ENCODE results near the gene COX11. TPM values are rescaled to one million over a fixed set of nuclear protein-coding genes. Genes with fewer than 3 reads are reported as not detected.

The COX11 gene
- total RNA-seq, 1 experiment from 2014 or later: 65.0 TPM

DNA sequence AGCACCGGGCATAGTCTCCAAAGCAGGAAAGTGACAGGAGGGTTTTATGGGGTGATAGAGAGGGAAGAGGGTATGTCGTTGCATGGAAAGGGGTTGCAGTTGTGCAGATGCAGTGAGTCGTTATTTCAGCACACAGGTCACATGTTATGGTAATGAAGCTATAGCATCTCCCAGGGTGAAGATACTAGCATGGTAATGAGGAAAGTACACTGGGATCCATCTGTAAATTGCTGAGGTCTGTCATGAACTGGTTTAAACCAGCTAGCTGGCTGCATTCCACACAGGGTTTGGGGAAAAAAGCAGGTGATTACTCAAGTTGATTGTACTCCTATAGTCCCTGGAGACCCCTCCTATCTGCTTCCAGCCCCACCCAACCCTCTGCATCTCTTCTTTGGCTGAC lies 11.7 kb downstream of the COX11 start:
- ATAC-seq (peak; percentile 80), DNase-seq (ENCODE audit: low spot score) (no peak)
- no peaks in the 10 kb centered on the region for H3K9me3 Mint-ChIP-seq
- H3K4me3 Mint-ChIP-seq: no peak overlapping the region
- peaks cover 13% of the 10 kb centered on the region for H3K4me1 Mint-ChIP-seq
- peaks cover 54% of the 10 kb centered on the region for H3K36me3 Mint-ChIP-seq
- TF ChIP-seq TP53 (CRISPR knock-in tag; IDR thresholded peaks at IDR 0.05): no peak
- no peak for TF ChIP-seq ZNF317 (CRISPR knock-in tag; IDR thresholded peaks at IDR 0.05; ENCODE audit: borderline replicate concordance, low read depth)
- TF ChIP-seq, protein P1, sequence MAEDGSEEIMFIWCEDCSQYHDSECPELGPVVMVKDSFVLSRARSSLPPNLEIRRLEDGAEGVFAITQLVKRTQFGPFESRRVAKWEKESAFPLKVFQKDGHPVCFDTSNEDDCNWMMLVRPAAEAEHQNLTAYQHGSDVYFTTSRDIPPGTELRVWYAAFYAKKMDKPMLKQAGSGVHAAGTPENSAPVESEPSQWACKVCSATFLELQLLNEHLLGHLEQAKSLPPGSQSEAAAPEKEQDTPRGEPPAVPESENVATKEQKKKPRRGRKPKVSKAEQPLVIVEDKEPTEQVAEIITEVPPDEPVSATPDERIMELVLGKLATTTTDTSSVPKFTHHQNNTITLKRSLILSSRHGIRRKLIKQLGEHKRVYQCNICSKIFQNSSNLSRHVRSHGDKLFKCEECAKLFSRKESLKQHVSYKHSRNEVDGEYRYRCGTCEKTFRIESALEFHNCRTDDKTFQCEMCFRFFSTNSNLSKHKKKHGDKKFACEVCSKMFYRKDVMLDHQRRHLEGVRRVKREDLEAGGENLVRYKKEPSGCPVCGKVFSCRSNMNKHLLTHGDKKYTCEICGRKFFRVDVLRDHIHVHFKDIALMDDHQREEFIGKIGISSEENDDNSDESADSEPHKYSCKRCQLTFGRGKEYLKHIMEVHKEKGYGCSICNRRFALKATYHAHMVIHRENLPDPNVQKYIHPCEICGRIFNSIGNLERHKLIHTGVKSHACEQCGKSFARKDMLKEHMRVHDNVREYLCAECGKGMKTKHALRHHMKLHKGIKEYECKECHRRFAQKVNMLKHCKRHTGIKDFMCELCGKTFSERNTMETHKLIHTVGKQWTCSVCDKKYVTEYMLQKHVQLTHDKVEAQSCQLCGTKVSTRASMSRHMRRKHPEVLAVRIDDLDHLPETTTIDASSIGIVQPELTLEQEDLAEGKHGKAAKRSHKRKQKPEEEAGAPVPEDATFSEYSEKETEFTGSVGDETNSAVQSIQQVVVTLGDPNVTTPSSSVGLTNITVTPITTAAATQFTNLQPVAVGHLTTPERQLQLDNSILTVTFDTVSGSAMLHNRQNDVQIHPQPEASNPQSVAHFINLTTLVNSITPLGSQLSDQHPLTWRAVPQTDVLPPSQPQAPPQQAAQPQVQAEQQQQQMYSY (CRISPR knock-in tag; IDR thresholded peaks at IDR 0.05): no peak
- TF ChIP-seq GRHL2 (CRISPR knock-in tag; IDR thresholded peaks at IDR 0.05; ENCODE audit: insufficient replicate concordance, severe bottlenecking): no peak
- TF ChIP-seq, protein P2, sequence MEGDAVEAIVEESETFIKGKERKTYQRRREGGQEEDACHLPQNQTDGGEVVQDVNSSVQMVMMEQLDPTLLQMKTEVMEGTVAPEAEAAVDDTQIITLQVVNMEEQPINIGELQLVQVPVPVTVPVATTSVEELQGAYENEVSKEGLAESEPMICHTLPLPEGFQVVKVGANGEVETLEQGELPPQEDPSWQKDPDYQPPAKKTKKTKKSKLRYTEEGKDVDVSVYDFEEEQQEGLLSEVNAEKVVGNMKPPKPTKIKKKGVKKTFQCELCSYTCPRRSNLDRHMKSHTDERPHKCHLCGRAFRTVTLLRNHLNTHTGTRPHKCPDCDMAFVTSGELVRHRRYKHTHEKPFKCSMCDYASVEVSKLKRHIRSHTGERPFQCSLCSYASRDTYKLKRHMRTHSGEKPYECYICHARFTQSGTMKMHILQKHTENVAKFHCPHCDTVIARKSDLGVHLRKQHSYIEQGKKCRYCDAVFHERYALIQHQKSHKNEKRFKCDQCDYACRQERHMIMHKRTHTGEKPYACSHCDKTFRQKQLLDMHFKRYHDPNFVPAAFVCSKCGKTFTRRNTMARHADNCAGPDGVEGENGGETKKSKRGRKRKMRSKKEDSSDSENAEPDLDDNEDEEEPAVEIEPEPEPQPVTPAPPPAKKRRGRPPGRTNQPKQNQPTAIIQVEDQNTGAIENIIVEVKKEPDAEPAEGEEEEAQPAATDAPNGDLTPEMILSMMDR (IDR thresholded peaks at IDR 0.05): no peak
- TF ChIP-seq SMAD4 (CRISPR knock-in tag; IDR thresholded peaks at IDR 0.05): no peak
- TF ChIP-seq FOXJ3 (CRISPR knock-in tag; IDR thresholded peaks at IDR 0.05; ENCODE audit: borderline replicate concordance): no peak
- TF ChIP-seq, protein P3, sequence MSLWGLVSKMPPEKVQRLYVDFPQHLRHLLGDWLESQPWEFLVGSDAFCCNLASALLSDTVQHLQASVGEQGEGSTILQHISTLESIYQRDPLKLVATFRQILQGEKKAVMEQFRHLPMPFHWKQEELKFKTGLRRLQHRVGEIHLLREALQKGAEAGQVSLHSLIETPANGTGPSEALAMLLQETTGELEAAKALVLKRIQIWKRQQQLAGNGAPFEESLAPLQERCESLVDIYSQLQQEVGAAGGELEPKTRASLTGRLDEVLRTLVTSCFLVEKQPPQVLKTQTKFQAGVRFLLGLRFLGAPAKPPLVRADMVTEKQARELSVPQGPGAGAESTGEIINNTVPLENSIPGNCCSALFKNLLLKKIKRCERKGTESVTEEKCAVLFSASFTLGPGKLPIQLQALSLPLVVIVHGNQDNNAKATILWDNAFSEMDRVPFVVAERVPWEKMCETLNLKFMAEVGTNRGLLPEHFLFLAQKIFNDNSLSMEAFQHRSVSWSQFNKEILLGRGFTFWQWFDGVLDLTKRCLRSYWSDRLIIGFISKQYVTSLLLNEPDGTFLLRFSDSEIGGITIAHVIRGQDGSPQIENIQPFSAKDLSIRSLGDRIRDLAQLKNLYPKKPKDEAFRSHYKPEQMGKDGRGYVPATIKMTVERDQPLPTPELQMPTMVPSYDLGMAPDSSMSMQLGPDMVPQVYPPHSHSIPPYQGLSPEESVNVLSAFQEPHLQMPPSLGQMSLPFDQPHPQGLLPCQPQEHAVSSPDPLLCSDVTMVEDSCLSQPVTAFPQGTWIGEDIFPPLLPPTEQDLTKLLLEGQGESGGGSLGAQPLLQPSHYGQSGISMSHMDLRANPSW (CRISPR knock-in tag; conservative IDR thresholded peaks at IDR 0.05; ENCODE audit: low read depth): no peak
- H3K27me3 Mint-ChIP-seq (ENCODE audit: low read depth): no peaks in the 10 kb centered on the region
- ChIA-PET POLR2A (no interaction called here), CTCF (interaction anchor here (1.1 kb wide), 1 partner anchor 49 kb away, joined by 3 read pairs; no protein-coding TSS in a partner anchor)
- peak overlapping the region; percentile 76 for H3K27ac Mint-ChIP-seq

DNA sequence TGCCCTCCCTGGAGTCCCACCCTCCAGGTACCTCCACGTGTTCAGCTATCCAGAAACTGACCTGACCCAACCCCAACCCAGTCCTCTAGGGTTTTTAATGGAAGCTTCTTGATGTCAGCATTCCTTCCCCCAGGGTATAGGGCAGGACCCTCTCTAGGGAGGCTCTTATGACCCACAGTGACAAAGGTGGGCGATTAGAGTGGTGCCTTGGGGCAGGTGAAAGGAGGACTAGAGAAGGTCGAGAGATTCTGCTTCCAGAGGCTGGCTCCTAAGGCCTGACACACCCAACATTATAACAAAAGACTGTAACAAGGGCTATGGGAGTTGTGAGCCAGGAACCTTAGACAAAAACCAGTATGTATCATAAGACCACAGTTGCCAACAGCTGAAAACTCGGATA lies 17.2 kb downstream of the COX11 start:
- Mint-ChIP-seq H3K27ac (no peak overlapping the region), H3K27me3 (ENCODE audit: low read depth) (no peaks in the 10 kb centered on the region), H3K4me1 (no peaks in the 10 kb centered on the region), H3K36me3 (peaks cover 66% of the 10 kb centered on the region), H3K4me3 (no peak overlapping the region), H3K9me3 (no peaks in the 10 kb centered on the region)
- ATAC-seq: no peak
- no peak for DNase-seq (ENCODE audit: low spot score)
- ChIA-PET CTCF (no interaction called here), POLR2A (no interaction called here)
- TF ChIP-seq, protein P4, sequence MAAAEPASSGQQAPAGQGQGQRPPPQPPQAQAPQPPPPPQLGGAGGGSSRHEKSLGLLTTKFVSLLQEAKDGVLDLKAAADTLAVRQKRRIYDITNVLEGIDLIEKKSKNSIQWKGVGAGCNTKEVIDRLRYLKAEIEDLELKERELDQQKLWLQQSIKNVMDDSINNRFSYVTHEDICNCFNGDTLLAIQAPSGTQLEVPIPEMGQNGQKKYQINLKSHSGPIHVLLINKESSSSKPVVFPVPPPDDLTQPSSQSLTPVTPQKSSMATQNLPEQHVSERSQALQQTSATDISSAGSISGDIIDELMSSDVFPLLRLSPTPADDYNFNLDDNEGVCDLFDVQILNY (CRISPR knock-in tag; IDR thresholded peaks at IDR 0.05): no peak
- TF ChIP-seq, protein P5, sequence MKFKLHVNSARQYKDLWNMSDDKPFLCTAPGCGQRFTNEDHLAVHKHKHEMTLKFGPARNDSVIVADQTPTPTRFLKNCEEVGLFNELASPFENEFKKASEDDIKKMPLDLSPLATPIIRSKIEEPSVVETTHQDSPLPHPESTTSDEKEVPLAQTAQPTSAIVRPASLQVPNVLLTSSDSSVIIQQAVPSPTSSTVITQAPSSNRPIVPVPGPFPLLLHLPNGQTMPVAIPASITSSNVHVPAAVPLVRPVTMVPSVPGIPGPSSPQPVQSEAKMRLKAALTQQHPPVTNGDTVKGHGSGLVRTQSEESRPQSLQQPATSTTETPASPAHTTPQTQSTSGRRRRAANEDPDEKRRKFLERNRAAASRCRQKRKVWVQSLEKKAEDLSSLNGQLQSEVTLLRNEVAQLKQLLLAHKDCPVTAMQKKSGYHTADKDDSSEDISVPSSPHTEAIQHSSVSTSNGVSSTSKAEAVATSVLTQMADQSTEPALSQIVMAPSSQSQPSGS (CRISPR knock-in tag; IDR thresholded peaks at IDR 0.05; ENCODE audit: borderline replicate concordance, low read depth): no peak
- TF ChIP-seq CREM (CRISPR knock-in tag; IDR thresholded peaks at IDR 0.05) (no peak), ETV6 (CRISPR knock-in tag; IDR thresholded peaks at IDR 0.05) (no peak), ZNF138 (CRISPR knock-in tag; conservative IDR thresholded peaks at IDR 0.05) (no peak), GTF2I (CRISPR knock-in tag; conservative IDR thresholded peaks at IDR 0.05) (no peak), IRF2 (CRISPR knock-in tag; IDR thresholded peaks at IDR 0.05; ENCODE audit: borderline replicate concordance, low read depth) (no peak), ZNF416 (CRISPR knock-in tag; IDR thresholded peaks at IDR 0.05) (no peak)
- TF ChIP-seq, protein P1 (CRISPR knock-in tag; IDR thresholded peaks at IDR 0.05): no peak
- TF ChIP-seq, protein P6, sequence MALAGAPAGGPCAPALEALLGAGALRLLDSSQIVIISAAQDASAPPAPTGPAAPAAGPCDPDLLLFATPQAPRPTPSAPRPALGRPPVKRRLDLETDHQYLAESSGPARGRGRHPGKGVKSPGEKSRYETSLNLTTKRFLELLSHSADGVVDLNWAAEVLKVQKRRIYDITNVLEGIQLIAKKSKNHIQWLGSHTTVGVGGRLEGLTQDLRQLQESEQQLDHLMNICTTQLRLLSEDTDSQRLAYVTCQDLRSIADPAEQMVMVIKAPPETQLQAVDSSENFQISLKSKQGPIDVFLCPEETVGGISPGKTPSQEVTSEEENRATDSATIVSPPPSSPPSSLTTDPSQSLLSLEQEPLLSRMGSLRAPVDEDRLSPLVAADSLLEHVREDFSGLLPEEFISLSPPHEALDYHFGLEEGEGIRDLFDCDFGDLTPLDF (CRISPR knock-in tag; IDR thresholded peaks at IDR 0.05): no peak
- TF ChIP-seq, protein P7, sequence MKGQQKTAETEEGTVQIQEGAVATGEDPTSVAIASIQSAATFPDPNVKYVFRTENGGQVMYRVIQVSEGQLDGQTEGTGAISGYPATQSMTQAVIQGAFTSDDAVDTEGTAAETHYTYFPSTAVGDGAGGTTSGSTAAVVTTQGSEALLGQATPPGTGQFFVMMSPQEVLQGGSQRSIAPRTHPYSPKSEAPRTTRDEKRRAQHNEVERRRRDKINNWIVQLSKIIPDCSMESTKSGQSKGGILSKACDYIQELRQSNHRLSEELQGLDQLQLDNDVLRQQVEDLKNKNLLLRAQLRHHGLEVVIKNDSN (CRISPR knock-in tag; IDR thresholded peaks at IDR 0.05): no peak
